ENCODE results near the gene UNC5A.

UNC5A gene

GRCh38 chr5:176846335-176847140, 36.2 kb downstream of the UNC5A start:
- DNase-seq (ENCODE audit: low read depth): no peak

- no peak for DNase-seq (ENCODE audit: low read depth)
Observed at GRCh38 chr5:176847148-176847547, 36.8 kb downstream of the UNC5A start.

GRCh38 chr5:176847726-176848290, 37.4 kb downstream of the UNC5A start:
- no peak for DNase-seq (ENCODE audit: low read depth)

GRCh38 chr5:176848651-176849050, 38.3 kb downstream of the UNC5A start:
- no peak for DNase-seq (ENCODE audit: low read depth)

GRCh38 chr5:176849611-176850227, 39.4 kb downstream of the UNC5A start:
- no peak for DNase-seq (ENCODE audit: low read depth)

GRCh38 chr5:176850371-176851245, 40.2 kb downstream of the UNC5A start:
- no peak for DNase-seq (ENCODE audit: low read depth)

- DNase-seq (ENCODE audit: low read depth): no peak
Observed at GRCh38 chr5:176851380-176851779, 41.0 kb downstream of the UNC5A start.

- no peak for DNase-seq (ENCODE audit: low read depth)
Observed at GRCh38 chr5:176851871-176852658, 41.7 kb downstream of the UNC5A start.

GRCh38 chr5:176853151-176853778, 42.9 kb downstream of the UNC5A start:
- no peak for DNase-seq (ENCODE audit: low read depth)

- DNase-seq (ENCODE audit: low read depth): no peak
Observed at GRCh38 chr5:176854164-176854563, 43.8 kb downstream of the UNC5A start.

GRCh38 chr5:176855598-176855997, 45.2 kb downstream of the UNC5A start:
- DNase-seq (ENCODE audit: low read depth): no peak

- no peak for DNase-seq (ENCODE audit: low read depth)
Observed at GRCh38 chr5:176856746-176857145, 46.4 kb downstream of the UNC5A start.

GRCh38 chr5:176857216-176857893, 47.0 kb downstream of the UNC5A start:
- no peak for DNase-seq (ENCODE audit: low read depth)

- DNase-seq (ENCODE audit: low read depth): no peak
Observed at GRCh38 chr5:176857894-176858273, 47.5 kb downstream of the UNC5A start.

- no peak for DNase-seq (ENCODE audit: low read depth)
Observed at GRCh38 chr5:176859916-176860315, 49.6 kb downstream of the UNC5A start.

- DNase-seq (ENCODE audit: low read depth): no peak
Observed at GRCh38 chr5:176860381-176860780, 50.0 kb downstream of the UNC5A start.

- DNase-seq (ENCODE audit: low read depth): no peak
Observed at GRCh38 chr5:176861276-176861675, 50.9 kb downstream of the UNC5A start.

- no peak for DNase-seq (ENCODE audit: low read depth)
Observed at GRCh38 chr5:176862330-176862995, 52.1 kb downstream of the UNC5A start.

GRCh38 chr5:176863041-176863764, 52.8 kb downstream of the UNC5A start:
- no peak for DNase-seq (ENCODE audit: low read depth)
